ENCODE data around the gene POU6F1. TPM values are rescaled to one million over a fixed set of nuclear protein-coding genes. Genes with fewer than 3 reads are reported as not detected.

Gene POU6F1
- total RNA-seq, 1 donor from 2014 or later = 0.26 TPM

- Histone ChIP-seq H3K27me3 (ENCODE audit: control insufficient read depth, insufficient read depth, low read length) (no peaks in the 10 kb centered on the region), H3K4me3 (ENCODE audit: low read depth, low read length) (no peak overlapping the region), H3K36me3 (ENCODE audit: control insufficient read depth, insufficient read depth, low read length) (no peaks in the 10 kb centered on the region)
- no peak for TF ChIP-seq CTCF (IDR thresholded peaks at IDR 0.05; ENCODE audit: insufficient read depth, low read length, severe bottlenecking)
- no peak for FAIRE-seq
- no peak for DNase-seq (ENCODE audit: low read depth)
Observed at GRCh38 chr12:51187370-51187987, 30.4 kb downstream of the POU6F1 start.

- H3K36me3 ChIP-seq (ENCODE audit: control insufficient read depth, insufficient read depth, low read length) = no peaks in the 10 kb centered on the region
- no peaks in the 10 kb centered on the region for H3K27me3 ChIP-seq (ENCODE audit: control insufficient read depth, insufficient read depth, low read length)
- DNase-seq (ENCODE audit: low read depth) = no peak
- FAIRE-seq = no peak
- H3K4me3 ChIP-seq (ENCODE audit: low read depth, low read length) = no peak overlapping the region
- no peak for TF ChIP-seq CTCF (IDR thresholded peaks at IDR 0.05; ENCODE audit: insufficient read depth, low read length, severe bottlenecking)
Observed at GRCh38 chr12:51186465-51187085, 31.3 kb downstream of the POU6F1 start.

- H3K4me3 ChIP-seq (ENCODE audit: low read depth, low read length) = no peak overlapping the region
- H3K27me3 ChIP-seq (ENCODE audit: control insufficient read depth, insufficient read depth, low read length) = no peaks in the 10 kb centered on the region
- DNase-seq (ENCODE audit: low read depth) = no peak
- FAIRE-seq = no peak
- TF ChIP-seq CTCF (IDR thresholded peaks at IDR 0.05; ENCODE audit: insufficient read depth, low read length, severe bottlenecking) = no peak
- no peaks in the 10 kb centered on the region for H3K36me3 ChIP-seq (ENCODE audit: control insufficient read depth, insufficient read depth, low read length)
Observed at GRCh38 chr12:51185171-51185717, 32.6 kb downstream of the POU6F1 start.

- no peak for FAIRE-seq
- no peaks in the 10 kb centered on the region for H3K36me3 ChIP-seq (ENCODE audit: control insufficient read depth, insufficient read depth, low read length)
- no peak overlapping the region for H3K4me3 ChIP-seq (ENCODE audit: low read depth, low read length)
- H3K27me3 ChIP-seq (ENCODE audit: control insufficient read depth, insufficient read depth, low read length) = no peaks in the 10 kb centered on the region
- DNase-seq (ENCODE audit: low read depth) = no peak
- no peak for TF ChIP-seq CTCF (IDR thresholded peaks at IDR 0.05; ENCODE audit: insufficient read depth, low read length, severe bottlenecking)
Observed at GRCh38 chr12:51183816-51184215, 34.0 kb downstream of the POU6F1 start.

GRCh38 chr12:51183349-51183748 lies 34.5 kb downstream of the POU6F1 start:
- no peak for FAIRE-seq
- no peak for TF ChIP-seq CTCF (IDR thresholded peaks at IDR 0.05; ENCODE audit: insufficient read depth, low read length, severe bottlenecking)
- H3K27me3 ChIP-seq (ENCODE audit: control insufficient read depth, insufficient read depth, low read length) = no peaks in the 10 kb centered on the region
- H3K4me3 ChIP-seq (ENCODE audit: low read depth, low read length) = no peak overlapping the region
- H3K36me3 ChIP-seq (ENCODE audit: control insufficient read depth, insufficient read depth, low read length) = no peaks in the 10 kb centered on the region
- no peak for DNase-seq (ENCODE audit: low read depth)
